Tibial artery (tissue), 4 donors: Measurements from ENCODE around the gene SLC6A19.

ENCODE experiments used
- DNase-seq, 2 donors: peaks; one replicate each; pipeline ENCODE4 v3.0.0-alpha.2; 2019
- H3K27ac ChIP-seq, 2 donors: fragments of 200-600 bp; sonication (generic) in 1 of 2; 1 replicate in 1 of 2; 2 replicates in 1 of 2; pipeline ENCODE4 v1.5.1; 2018 to 2019; ENCODE audit warnings: mild to moderate bottlenecking in 1 of 2
- H3K27me3 ChIP-seq, 2 donors: fragments of 200-600 bp; sonication (generic) in 1 of 2; one replicate each; pipeline versions ENCODE4 v1.5.1 to v1.6.0; 2016 to 2019
- H3K36me3 ChIP-seq, 3 donors: fragments of 200-600 bp; sonication (generic) in 2 of 3; one replicate each; pipeline ENCODE4 v1.5.1; 2016 to 2019; ENCODE audit warnings: mild to moderate bottlenecking in 2 of 3
- H3K4me1 ChIP-seq, 4 donors: fragments of 200-600 bp; sonication (generic) in 2 of 4; 1 replicate in 3 of 4; 2 replicates in 1 of 4; pipeline ENCODE4 v1.5.1; 2016 to 2019
- H3K4me3 ChIP-seq, 2 donors: fragments of 200-600 bp; sonication (generic) in 1 of 2; 1 replicate in 1 of 2; 2 replicates in 1 of 2; pipeline ENCODE4 v1.5.1; 2018 to 2019; ENCODE audit warnings: mild to moderate bottlenecking in 2 of 2
- H3K9me3 ChIP-seq, 3 donors: fragments of 200-600 bp; sonication (generic) in 1 of 3; one replicate each; pipeline ENCODE4 v1.5.1; 2016 to 2019
- CTCF ChIP-seq, 2 experiments: fragments of 200-600 bp in 1 of 2; fragments of 450-650 bp in 1 of 2; IDR thresholded peaks; one replicate each; pipeline ENCODE4 v1.5.1; 2017 to 2019; ENCODE audit warnings: antibody characterized with exemption in 2 of 2, mild to moderate bottlenecking in 1 of 2, moderate library complexity in 1 of 2
- intact Hi-C: fragments of 100-400 bp; cut with DNase I; formaldehyde crosslinking; loops from one replicate; pipeline ENCODE4 v1.15.0; 2023; ENCODE audit warnings: low total_unique reads

The SLC6A19 gene

GRCh38 chr5:1186351-1187233 lies 14.8 kb upstream of the SLC6A19 start:
- H3K36me3 ChIP-seq, result no peaks in the 10 kb centered on the region
- DNase-seq, result no peak
- no peak for TF ChIP-seq CTCF (IDR thresholded peaks at IDR 0.05)
- peaks cover 0 to 54% of the 10 kb centered on the region in 2 donors for H3K27me3 ChIP-seq
- no peak overlapping the region for H3K4me3 ChIP-seq
- no peak overlapping the region for H3K27ac ChIP-seq
- no peaks in the 10 kb centered on the region for H3K9me3 ChIP-seq
- no peaks in the 10 kb centered on the region for H3K4me1 ChIP-seq
- intact Hi-C loops, result no loop called here

GRCh38 chr5:1187234-1187949 lies 14.0 kb upstream of the SLC6A19 start:
- Histone ChIP-seq H3K27ac (no peak overlapping the region), H3K4me1 (no peaks in the 10 kb centered on the region), H3K27me3 (peaks cover 0 to 47% of the 10 kb centered on the region in 2 donors), H3K9me3 (no peaks in the 10 kb centered on the region), H3K36me3 (no peaks in the 10 kb centered on the region), H3K4me3 (no peak overlapping the region)
- intact Hi-C loops, result no loop called here
- TF ChIP-seq CTCF (IDR thresholded peaks at IDR 0.05), result no peak
- no peak for DNase-seq

GRCh38 chr5:1187950-1188334 lies 13.5 kb upstream of the SLC6A19 start:
- Histone ChIP-seq H3K4me3 (no peak overlapping the region), H3K27ac (no peak overlapping the region), H3K27me3 (peaks cover 0 to 42% of the 10 kb centered on the region in 2 donors), H3K9me3 (no peaks in the 10 kb centered on the region), H3K4me1 (no peaks in the 10 kb centered on the region), H3K36me3 (no peaks in the 10 kb centered on the region)
- intact Hi-C loops, result no loop called here
- TF ChIP-seq CTCF (IDR thresholded peaks at IDR 0.05), result no peak
- DNase-seq, result no peak

DNA sequence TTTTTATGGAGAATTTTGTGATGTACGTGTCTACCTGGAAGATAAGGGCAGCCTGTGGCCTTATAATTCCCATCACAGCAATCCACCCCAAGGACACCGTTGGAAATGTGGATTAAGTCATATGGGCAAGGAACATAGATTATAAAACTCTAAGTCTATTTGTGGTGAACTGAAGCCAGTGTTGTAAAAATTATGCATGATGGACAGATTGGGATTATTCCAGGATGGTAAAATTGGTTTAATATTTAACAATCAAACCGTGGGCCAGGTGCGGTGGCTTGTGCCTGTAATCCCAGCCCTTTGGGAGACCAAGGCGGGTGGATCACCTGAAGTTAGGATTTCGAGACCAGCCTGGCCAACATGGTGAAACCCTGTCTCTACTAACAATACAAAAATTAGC lies 12.9 kb upstream of the SLC6A19 start:
- no peak for TF ChIP-seq CTCF (IDR thresholded peaks at IDR 0.05)
- Histone ChIP-seq H3K4me3 (no peak overlapping the region), H3K27me3 (peaks cover 0 to 38% of the 10 kb centered on the region in 2 donors), H3K27ac (no peak overlapping the region), H3K36me3 (no peaks in the 10 kb centered on the region), H3K9me3 (no peaks in the 10 kb centered on the region), H3K4me1 (no peaks in the 10 kb centered on the region)
- intact Hi-C loops, result no loop called here
- DNase-seq, result no peak

DNA sequence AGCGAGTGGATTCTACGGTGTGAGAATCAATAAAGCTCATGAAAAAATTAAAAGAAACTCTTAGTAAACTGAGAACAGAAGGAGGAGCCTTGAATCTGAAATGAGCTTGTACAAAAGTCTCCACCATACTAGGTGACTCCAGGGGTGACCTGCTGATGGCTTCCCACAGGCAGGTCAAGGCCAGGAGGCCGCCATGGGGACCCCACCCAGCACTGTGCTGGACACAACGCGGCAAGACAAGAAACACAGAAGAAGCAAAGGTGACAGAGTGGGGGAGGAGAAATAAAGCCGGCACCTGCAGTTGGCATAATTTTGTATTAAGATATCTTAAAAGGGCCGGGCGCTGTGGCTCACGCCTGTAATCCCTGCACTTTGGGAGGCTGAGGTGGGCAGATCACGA lies 12.1 kb upstream of the SLC6A19 start:
- Histone ChIP-seq H3K27ac (no peak overlapping the region), H3K4me1 (no peaks in the 10 kb centered on the region), H3K4me3 (no peak overlapping the region), H3K9me3 (no peaks in the 10 kb centered on the region), H3K27me3 (peaks cover 0 to 39% of the 10 kb centered on the region in 2 donors), H3K36me3 (no peaks in the 10 kb centered on the region)
- no peak for DNase-seq
- TF ChIP-seq CTCF (IDR thresholded peaks at IDR 0.05), result no peak
- intact Hi-C loops, result no loop called here
